ENCODE measurements around the gene PC. TPM values are rescaled to one million over a fixed set of nuclear protein-coding genes. Genes with fewer than 3 reads are reported as not detected.

The PC gene
- total and polyA plus RNA-seq, 9 of the 15 experiments (the other 6 are each of a cell fraction or from before 2014, with no cell fraction given): 0.94 to 38.0 (median 8.7) TPM

- intact Hi-C loops (cut with micrococcal nuclease) (loop anchor here (1.0 to 2.0 kb wide), 2 partner anchors 48 to 188 kb away; no protein-coding TSS in a partner anchor), in situ Hi-C loops (cut with MboI) (no loop called here)
- FAIRE-seq (no peak), DNase-seq (ENCODE audit: extremely low read depth in 1 of 4, low spot score in 3 of 4) (no peak), ATAC-seq (no peak)
- Histone ChIP-seq H3K4me1 (replicated peaks in 1 of 2; ENCODE audit: control insufficient read depth in 2 of 2, insufficient read depth in 2 of 2, low read length in 2 of 2) (peaks cover 24 to 67% of the 10 kb centered on the region in 2 experiments; a peak in 4 of 5 replicates), H3K9me3 (replicated peaks; ENCODE audit: control insufficient read depth, insufficient read depth, low read depth, low read length) (no peaks in the 10 kb centered on the region), H3K9ac (ENCODE audit: insufficient read depth in 1 of 2, low read depth in 2 of 2, low read length in 2 of 2) (peak overlapping the region in 1 of 2 experiments; percentile 78; a peak in 2 of 4 replicates), H3K79me2 (ENCODE audit: control insufficient read depth, insufficient read depth, low read length) (no peaks in the 10 kb centered on the region), H3K4me2 (ENCODE audit: insufficient read depth, low read length) (no peak overlapping the region), H3K36me3 (ENCODE audit: control insufficient read depth, insufficient read depth, low read length) (no peaks in the 10 kb centered on the region), H3K9me1 (ENCODE audit: control insufficient read depth, insufficient read depth, low read length) (no peaks in the 10 kb centered on the region), H3K27ac (ENCODE audit: extremely low read depth, low read depth, low read length) (no peak overlapping the region), H4K20me1 (replicated peaks; ENCODE audit: control insufficient read depth, insufficient read depth, low read length) (no peaks in the 10 kb centered on the region), H2AFZ (ENCODE audit: low read depth, low read length) (no peak overlapping the region), H3K4me3 (no peak overlapping the region), H3K27me3 (ENCODE audit: control insufficient read depth in 2 of 2, insufficient read depth in 2 of 2, low read length in 2 of 2) (no peaks in the 10 kb centered on the region)
- 66% methylated on average over 10 of the region's 14 CpGs for WGBS (ENCODE audit: insufficient coverage, low coverage, missing lambda C conversion rate)
- TF ChIP-seq BRF2 (IDR thresholded peaks at IDR 0.05; ENCODE audit: borderline replicate concordance, insufficient read depth, insufficient read length) (no peak), ZNF717 (CRISPR knock-in tag; IDR thresholded peaks at IDR 0.05) (no peak), NFXL1 (CRISPR knock-in tag; IDR thresholded peaks at IDR 0.05) (no peak), XRCC3 (IDR thresholded peaks at IDR 0.05) (no peak), ZNF282 (CRISPR knock-in tag; IDR thresholded peaks at IDR 0.05) (no peak), TFE3 (CRISPR knock-in tag; IDR thresholded peaks at IDR 0.05) (no peak), CEBPG (CRISPR knock-in tag; IDR thresholded peaks at IDR 0.05) (no peak), CEBPG (tag; conservative IDR thresholded peaks at IDR 0.05 in 1 of 2, IDR thresholded peaks at IDR 0.05 in 1 of 2) (no peak)
- CTCF ChIA-PET (ENCODE audit: low intra/inter-chr PET ratio): interaction anchor here (0.6 to 2.6 kb wide), 3 partner anchors 49 to 188 kb away, joined by 3 to 18 read pairs (median 3); partner anchors contain the start of gene SYT12
- POLR2A ChIA-PET: interaction anchor here (1.0 kb wide), 1 partner anchor 12 kb away, joined by 3 read pairs; no protein-coding TSS in a partner anchor
- BruUV-seq (replicated peaks): no TSS peak
Measured at GRCh38 chr11:66882561-66883015, 75.6 kb downstream of the PC start.
